Measurements from ENCODE around the gene SLC16A12. TPM values are rescaled to one million over a fixed set of nuclear protein-coding genes. Genes with fewer than 3 reads are reported as not detected.

SLC16A12 gene, protein sequence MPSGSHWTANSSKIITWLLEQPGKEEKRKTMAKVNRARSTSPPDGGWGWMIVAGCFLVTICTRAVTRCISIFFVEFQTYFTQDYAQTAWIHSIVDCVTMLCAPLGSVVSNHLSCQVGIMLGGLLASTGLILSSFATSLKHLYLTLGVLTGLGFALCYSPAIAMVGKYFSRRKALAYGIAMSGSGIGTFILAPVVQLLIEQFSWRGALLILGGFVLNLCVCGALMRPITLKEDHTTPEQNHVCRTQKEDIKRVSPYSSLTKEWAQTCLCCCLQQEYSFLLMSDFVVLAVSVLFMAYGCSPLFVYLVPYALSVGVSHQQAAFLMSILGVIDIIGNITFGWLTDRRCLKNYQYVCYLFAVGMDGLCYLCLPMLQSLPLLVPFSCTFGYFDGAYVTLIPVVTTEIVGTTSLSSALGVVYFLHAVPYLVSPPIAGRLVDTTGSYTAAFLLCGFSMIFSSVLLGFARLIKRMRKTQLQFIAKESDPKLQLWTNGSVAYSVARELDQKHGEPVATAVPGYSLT
- 10 to 100 TPM; 11.0 to 31.2 TPM for total RNA-seq
- polyA plus RNA-seq (ENCODE audit: insufficient read length in 2 of 2), result 1 to 10 TPM; 3.2 to 4.9 TPM
- long read RNA-seq, donor 1, result 0 reads
- long read RNA-seq, donor 2, result 0 reads
- long read RNA-seq, donor 3, result 0 reads
- long read RNA-seq, donor 4, result 0 reads

DNA sequence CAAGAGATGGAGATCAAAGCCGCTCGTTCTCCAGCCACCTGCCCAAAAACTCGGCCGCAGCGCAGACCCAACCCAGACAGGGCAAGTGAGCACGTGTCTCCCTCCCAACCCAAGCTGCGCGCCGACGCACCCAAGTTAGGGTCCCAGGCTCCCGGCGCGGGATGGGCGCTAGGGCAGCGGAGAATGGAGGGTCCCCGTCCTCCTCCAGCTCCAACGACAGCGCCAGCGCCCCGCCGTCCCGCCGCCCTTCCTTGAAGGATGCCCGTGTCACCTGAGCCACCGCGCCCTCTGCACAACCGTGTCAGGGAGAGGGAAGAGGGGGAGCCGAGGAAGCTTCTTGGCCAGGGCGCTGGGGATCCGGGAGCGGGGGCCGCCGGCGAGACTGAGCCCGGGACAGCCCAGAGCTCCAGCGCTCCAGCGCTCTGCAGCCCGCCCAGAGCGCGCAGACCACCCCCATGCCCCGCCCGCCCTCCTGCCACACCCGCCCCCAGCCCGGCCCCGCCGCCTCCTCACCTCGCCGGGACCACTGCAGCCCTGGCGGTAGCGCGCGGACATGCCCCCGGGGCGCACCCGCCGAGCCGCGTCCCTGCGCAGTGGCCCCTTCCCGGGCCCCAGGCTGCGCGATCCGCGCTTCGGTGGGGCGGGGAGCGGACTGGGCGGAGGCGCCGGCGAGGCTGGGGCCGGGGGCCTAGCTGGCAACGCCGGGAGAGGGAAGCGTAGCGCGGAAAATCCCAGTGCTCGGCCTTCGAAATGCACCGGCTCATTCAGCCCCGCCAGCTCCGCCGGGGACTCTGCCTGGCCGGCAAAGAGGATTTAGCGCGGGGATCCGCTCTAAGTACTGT lies at the start of gene SLC16A12:
TSS of gene SLC16A12 (minus strand) at position 424 of the 842 bp plus-strand sequence. CDS start 73,016 bp downstream, outside the sequence.
- Histone ChIP-seq H3K4me3 (ENCODE audit: low read depth, low read length) (peak within 1 kb of the TSS; percentile 62), H3K4me1 (ENCODE audit: control insufficient read depth, insufficient read depth, low read length) (peaks cover 18% of the 10 kb centered on the region), H3K27me3 (ENCODE audit: control insufficient read depth, insufficient read depth, low read length) (peaks cover 43% of the 10 kb centered on the region), H3K27ac (ENCODE audit: low read depth, low read length) (peak within 1 kb of the TSS; percentile 77), H3K36me3 (ENCODE audit: control insufficient read depth, insufficient read depth, low read length) (no peaks in the 10 kb centered on the region), H3K9me3 (ENCODE audit: control insufficient read depth, insufficient read depth, low read length) (no peaks in the 10 kb centered on the region)
- DNase-seq (ENCODE audit: low read depth in 4 of 6, low spot score in 6 of 6), result peak in 2 of 6 donors; percentile 57 to 65
- under 1% methylated on average over 83 of the region's 87 CpGs for WGBS (ENCODE audit: insufficient coverage)

DNA sequence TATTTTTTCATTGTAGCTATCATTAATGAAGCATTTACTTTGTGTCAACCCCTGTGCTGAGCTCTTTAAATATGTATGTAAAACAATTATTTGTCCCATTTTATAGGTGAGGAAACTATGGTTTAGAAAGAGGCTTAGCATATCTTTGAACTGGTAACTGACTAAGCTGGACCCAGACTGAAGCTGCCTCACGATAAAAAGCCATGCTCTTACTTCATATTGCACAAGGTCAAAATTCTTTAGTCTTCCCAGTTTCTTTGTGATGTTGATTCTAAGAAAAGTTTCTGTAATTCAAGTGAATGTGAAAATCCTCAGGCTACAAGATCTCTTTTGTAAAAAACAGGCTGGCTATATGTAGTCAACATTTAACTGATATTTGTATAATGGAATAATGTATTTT lies 46.6 kb upstream of the SLC16A12 start:
- no CpG with 5 or more reads among the region's 1 CpG for WGBS (ENCODE audit: insufficient coverage)
- no peaks in the 10 kb centered on the region for H3K27me3 ChIP-seq (ENCODE audit: control insufficient read depth, insufficient read depth, low read length)
- no peak overlapping the region for H3K27ac ChIP-seq (ENCODE audit: low read depth, low read length)
- no peak for DNase-seq (ENCODE audit: low read depth in 4 of 6, low spot score in 6 of 6)
- no peaks in the 10 kb centered on the region for H3K4me1 ChIP-seq (ENCODE audit: control insufficient read depth, insufficient read depth, low read length)
- H3K4me3 ChIP-seq (ENCODE audit: low read depth, low read length), result no peak overlapping the region
- no peaks in the 10 kb centered on the region for H3K36me3 ChIP-seq (ENCODE audit: control insufficient read depth, insufficient read depth, low read length)
- no peaks in the 10 kb centered on the region for H3K9me3 ChIP-seq (ENCODE audit: control insufficient read depth, insufficient read depth, low read length)

DNA sequence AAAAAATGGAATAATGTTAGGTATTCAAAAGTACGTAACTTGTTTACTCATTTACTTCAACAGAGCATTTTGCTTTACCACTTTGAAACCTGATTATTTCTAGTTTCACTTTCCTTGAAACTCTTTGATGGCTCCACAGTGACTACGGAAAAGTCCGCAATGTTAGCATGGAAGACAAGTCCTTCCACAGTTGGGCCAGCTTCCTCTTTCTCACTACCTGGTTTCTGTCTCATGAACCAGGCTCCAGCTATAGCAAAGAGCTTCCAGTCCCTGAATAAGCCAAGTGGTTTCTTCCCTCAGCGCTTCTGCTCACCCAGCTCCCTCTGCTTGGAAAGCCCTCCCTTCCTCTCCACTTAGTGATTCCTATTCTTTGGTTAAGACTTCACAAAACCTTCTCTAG lies 44.8 kb upstream of the SLC16A12 start:
- Histone ChIP-seq H3K9me3 (ENCODE audit: control insufficient read depth, insufficient read depth, low read length) (no peaks in the 10 kb centered on the region), H3K27ac (ENCODE audit: low read depth, low read length) (no peak overlapping the region), H3K4me1 (ENCODE audit: control insufficient read depth, insufficient read depth, low read length) (no peaks in the 10 kb centered on the region), H3K4me3 (ENCODE audit: low read depth, low read length) (no peak overlapping the region), H3K36me3 (ENCODE audit: control insufficient read depth, insufficient read depth, low read length) (no peaks in the 10 kb centered on the region), H3K27me3 (ENCODE audit: control insufficient read depth, insufficient read depth, low read length) (no peaks in the 10 kb centered on the region)
- no peak for DNase-seq (ENCODE audit: low read depth in 4 of 6, low spot score in 6 of 6)
- 96% methylated on average over 3 of the region's 4 CpGs for WGBS (ENCODE audit: insufficient coverage)

DNA sequence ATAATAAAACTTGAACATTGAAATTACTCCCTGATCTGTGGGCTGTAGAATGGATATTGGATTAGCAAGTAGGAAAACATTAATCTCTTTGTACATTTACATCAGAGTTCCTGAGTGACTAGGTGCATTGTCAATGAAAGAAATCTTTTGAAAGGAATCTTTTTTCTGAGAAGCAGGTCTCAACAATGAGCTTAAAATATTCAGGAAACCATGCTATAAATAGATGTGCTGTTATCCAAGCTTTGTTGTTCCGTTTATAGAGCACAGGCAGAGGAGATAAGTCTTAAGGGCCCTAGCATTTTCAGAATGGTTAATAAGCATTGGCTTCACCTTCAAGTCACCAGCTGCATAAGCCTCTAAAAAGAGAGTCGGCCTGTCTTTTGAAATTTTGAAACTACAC lies 41.3 kb upstream of the SLC16A12 start:
- no peak for DNase-seq (ENCODE audit: low read depth in 4 of 6, low spot score in 6 of 6)
- H3K36me3 ChIP-seq (ENCODE audit: control insufficient read depth, insufficient read depth, low read length), result no peaks in the 10 kb centered on the region
- WGBS (ENCODE audit: insufficient coverage), result no CpG with 5 or more reads among the region's 2 CpGs
- H3K27ac ChIP-seq (ENCODE audit: low read depth, low read length), result no peak overlapping the region
- H3K4me3 ChIP-seq (ENCODE audit: low read depth, low read length), result no peak overlapping the region
- no peaks in the 10 kb centered on the region for H3K4me1 ChIP-seq (ENCODE audit: control insufficient read depth, insufficient read depth, low read length)
- no peaks in the 10 kb centered on the region for H3K27me3 ChIP-seq (ENCODE audit: control insufficient read depth, insufficient read depth, low read length)
- no peaks in the 10 kb centered on the region for H3K9me3 ChIP-seq (ENCODE audit: control insufficient read depth, insufficient read depth, low read length)

DNA sequence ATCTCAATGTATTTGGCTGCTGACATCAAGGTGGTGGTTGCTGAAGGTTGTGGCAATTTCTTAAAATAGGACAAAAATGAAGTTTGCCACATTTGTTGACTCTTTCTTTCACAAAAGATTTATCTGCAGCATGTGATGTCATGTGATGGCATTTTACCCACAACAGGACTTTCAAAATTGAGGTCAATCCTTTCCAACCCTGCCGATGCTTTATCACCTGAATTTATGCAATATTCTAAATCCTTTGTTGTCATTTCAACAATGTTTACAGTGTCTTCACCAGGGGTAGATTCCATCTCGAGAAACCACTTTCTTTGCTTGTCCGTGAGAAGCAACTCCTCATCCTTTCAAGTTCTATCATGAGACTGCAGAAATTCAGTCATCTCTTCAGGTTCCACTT lies 40.6 kb upstream of the SLC16A12 start:
- H3K27me3 ChIP-seq (ENCODE audit: control insufficient read depth, insufficient read depth, low read length), result no peaks in the 10 kb centered on the region
- no peaks in the 10 kb centered on the region for H3K36me3 ChIP-seq (ENCODE audit: control insufficient read depth, insufficient read depth, low read length)
- H3K4me3 ChIP-seq (ENCODE audit: low read depth, low read length), result no peak overlapping the region
- H3K4me1 ChIP-seq (ENCODE audit: control insufficient read depth, insufficient read depth, low read length), result no peaks in the 10 kb centered on the region
- H3K9me3 ChIP-seq (ENCODE audit: control insufficient read depth, insufficient read depth, low read length), result no peaks in the 10 kb centered on the region
- H3K27ac ChIP-seq (ENCODE audit: low read depth, low read length), result no peak overlapping the region
- DNase-seq (ENCODE audit: low read depth in 4 of 6, low spot score in 6 of 6), result no peak
- WGBS (ENCODE audit: insufficient coverage), result 96% methylated on average over 3 of the region's 3 CpGs

DNA sequence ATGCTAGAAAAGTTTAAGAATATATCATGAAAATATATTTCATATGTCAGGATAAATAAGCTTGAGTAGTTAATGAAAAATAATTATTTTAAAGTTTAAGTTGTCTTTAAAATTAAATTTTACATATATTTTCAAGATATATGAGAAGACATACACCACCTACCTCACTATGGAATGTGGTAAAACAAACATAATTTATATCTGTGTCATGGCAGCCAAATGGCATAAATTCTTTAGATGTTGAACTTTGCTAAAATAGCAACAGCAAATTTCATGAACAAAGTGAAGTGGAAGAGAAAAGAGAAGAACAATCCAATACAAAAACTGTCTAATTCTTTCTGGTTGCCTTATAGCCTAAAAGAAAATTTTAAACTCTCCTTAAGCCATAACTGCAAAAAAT lies 39.6 kb upstream of the SLC16A12 start:
- Histone ChIP-seq H3K4me1 (ENCODE audit: control insufficient read depth, insufficient read depth, low read length) (no peaks in the 10 kb centered on the region), H3K27me3 (ENCODE audit: control insufficient read depth, insufficient read depth, low read length) (no peaks in the 10 kb centered on the region), H3K9me3 (ENCODE audit: control insufficient read depth, insufficient read depth, low read length) (no peaks in the 10 kb centered on the region), H3K36me3 (ENCODE audit: control insufficient read depth, insufficient read depth, low read length) (no peaks in the 10 kb centered on the region), H3K4me3 (ENCODE audit: low read depth, low read length) (no peak overlapping the region), H3K27ac (ENCODE audit: low read depth, low read length) (peak overlapping the region; percentile 6)
- no peak for DNase-seq (ENCODE audit: low read depth in 4 of 6, low spot score in 6 of 6)

DNA sequence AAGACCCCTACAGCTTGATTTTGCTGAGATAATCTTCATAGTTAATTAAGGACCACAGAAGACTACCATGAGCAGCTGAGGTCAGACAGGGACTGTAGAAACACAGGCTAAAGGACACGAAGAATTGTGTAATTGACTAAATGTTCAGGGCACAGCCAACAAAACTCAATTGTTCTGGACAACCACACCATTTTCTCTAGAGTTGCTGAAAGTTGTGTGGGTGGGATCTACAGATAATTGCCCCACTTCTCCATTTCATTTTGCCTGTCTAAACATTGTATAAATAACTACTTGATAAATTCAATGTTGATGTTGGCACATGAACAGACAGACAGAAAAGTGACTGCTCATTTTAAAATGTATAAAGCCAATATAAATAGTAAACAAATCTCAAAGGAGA lies 39.0 kb upstream of the SLC16A12 start:
- H3K4me3 ChIP-seq (ENCODE audit: low read depth, low read length), result no peak overlapping the region
- H3K9me3 ChIP-seq (ENCODE audit: control insufficient read depth, insufficient read depth, low read length), result no peaks in the 10 kb centered on the region
- H3K4me1 ChIP-seq (ENCODE audit: control insufficient read depth, insufficient read depth, low read length), result no peaks in the 10 kb centered on the region
- H3K27me3 ChIP-seq (ENCODE audit: control insufficient read depth, insufficient read depth, low read length), result no peaks in the 10 kb centered on the region
- no CpG with 5 or more reads among the region's 1 CpG for WGBS (ENCODE audit: insufficient coverage)
- H3K27ac ChIP-seq (ENCODE audit: low read depth, low read length), result no peak overlapping the region
- no peaks in the 10 kb centered on the region for H3K36me3 ChIP-seq (ENCODE audit: control insufficient read depth, insufficient read depth, low read length)
- peak in 1 of 6 donors; percentile 9 for DNase-seq (ENCODE audit: low read depth in 4 of 6, low spot score in 6 of 6)

DNA sequence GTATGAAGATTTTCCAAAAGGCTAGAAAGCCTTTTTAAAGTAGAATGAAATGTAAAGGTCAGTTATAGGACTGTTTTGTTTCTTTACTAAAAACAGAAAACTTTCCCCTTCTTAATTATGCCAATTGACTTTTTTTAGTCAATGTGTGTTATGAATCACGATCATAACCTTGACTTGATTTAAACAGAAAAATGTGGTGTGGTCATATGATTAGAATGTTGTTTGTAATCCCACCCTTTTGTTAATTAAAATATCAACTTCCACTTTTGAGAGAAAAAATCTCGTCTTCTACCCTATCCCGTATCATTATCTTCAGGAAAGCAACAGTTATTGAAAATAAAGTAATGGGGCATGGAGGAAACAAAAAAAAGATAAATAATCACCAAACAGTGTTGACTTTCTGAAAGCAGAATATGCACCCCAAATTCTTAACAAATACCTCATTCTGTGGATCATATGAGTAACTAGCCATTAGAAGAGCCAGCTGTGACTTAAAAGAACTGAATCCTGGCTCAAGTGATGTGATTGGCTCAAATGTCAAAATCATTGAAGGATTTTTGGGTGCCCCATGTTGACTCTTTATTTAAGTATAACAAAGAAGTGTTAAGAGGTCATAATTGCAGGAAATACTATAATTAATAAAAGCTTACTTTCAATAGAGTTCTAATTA lies 32.3 kb upstream of the SLC16A12 start:
- no CpG with 5 or more reads among the region's 3 CpGs for WGBS (ENCODE audit: insufficient coverage)
- no peak for DNase-seq (ENCODE audit: low read depth in 4 of 6, low spot score in 6 of 6)

DNA sequence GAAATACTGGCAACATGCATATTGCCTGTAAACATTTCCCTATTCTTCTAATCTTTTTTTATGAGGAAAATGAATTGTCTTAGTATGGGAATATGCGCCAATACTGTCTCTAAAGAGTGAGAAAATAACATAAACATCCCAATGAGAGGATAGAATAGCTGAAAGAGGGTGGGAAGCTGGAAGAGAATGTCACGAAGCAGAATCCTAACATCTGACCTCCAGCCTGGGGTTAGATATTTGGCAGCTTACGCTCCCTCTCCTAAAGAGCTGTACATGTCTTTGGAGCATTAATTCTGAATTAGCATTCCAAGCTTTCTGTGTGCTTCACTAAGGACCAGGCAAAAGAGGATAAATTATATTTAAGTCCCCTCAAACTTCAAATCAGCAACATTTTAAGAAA lies 31.6 kb upstream of the SLC16A12 start:
- H3K27me3 ChIP-seq (ENCODE audit: control insufficient read depth, insufficient read depth, low read length), result no peaks in the 10 kb centered on the region
- no peaks in the 10 kb centered on the region for H3K36me3 ChIP-seq (ENCODE audit: control insufficient read depth, insufficient read depth, low read length)
- no CpG with 5 or more reads among the region's 3 CpGs for WGBS (ENCODE audit: insufficient coverage)
- no peak overlapping the region for H3K27ac ChIP-seq (ENCODE audit: low read depth, low read length)
- H3K4me3 ChIP-seq (ENCODE audit: low read depth, low read length), result no peak overlapping the region
- no peaks in the 10 kb centered on the region for H3K9me3 ChIP-seq (ENCODE audit: control insufficient read depth, insufficient read depth, low read length)
- DNase-seq (ENCODE audit: low read depth in 4 of 6, low spot score in 6 of 6), result peak in 1 of 6 donors; percentile 17
- H3K4me1 ChIP-seq (ENCODE audit: control insufficient read depth, insufficient read depth, low read length), result no peaks in the 10 kb centered on the region

More for the DNA sequence above, 32.3 kb upstream of the SLC16A12 start:
- H3K4me1 ChIP-seq (ENCODE audit: control insufficient read depth, insufficient read depth, low read length), result no peaks in the 10 kb centered on the region
- no peak overlapping the region for H3K27ac ChIP-seq (ENCODE audit: low read depth, low read length)
- H3K36me3 ChIP-seq (ENCODE audit: control insufficient read depth, insufficient read depth, low read length), result no peaks in the 10 kb centered on the region
- H3K4me3 ChIP-seq (ENCODE audit: low read depth, low read length), result no peak overlapping the region
- H3K9me3 ChIP-seq (ENCODE audit: control insufficient read depth, insufficient read depth, low read length), result no peaks in the 10 kb centered on the region
- no peaks in the 10 kb centered on the region for H3K27me3 ChIP-seq (ENCODE audit: control insufficient read depth, insufficient read depth, low read length)
